ENCODE data around the gene ZAR1.

- TF ChIP-seq FOXA3 (CRISPR knock-in tag; conservative IDR thresholded peaks at IDR 0.05 in 1 of 2, IDR thresholded peaks at IDR 0.05 in 1 of 2), result no peak
- TF ChIP-seq POLR2B (IDR thresholded peaks at IDR 0.05; ENCODE audit: low read depth, partially characterized antibody), result no peak
- no peak for TF ChIP-seq EGR1 (conservative IDR thresholded peaks at IDR 0.05)
Measured at GRCh38 chr4:48538358-48538757, 48.3 kb downstream of the ZAR1 start.

Data from K562 (cell line).